HG03095 (cell line): ENCODE results near the gene PRKRA.
"Not testable (repeated sequence)": the region's sequence is repeated elsewhere in the genome, so short reads cannot be mapped to it uniquely, and the experiment has no call there.

ENCODE experiments used
- ATAC-seq: cut with Tn5 transposase; IDR thresholded peaks from one replicate; pipeline ENCODE4 v1.9.1; 2021; ENCODE audit warnings: moderate library complexity; ENCODE audit not compliant: unreplicated experiment

The PRKRA gene

GRCh38 chr2:178469219-178469849 is 18.4 kb upstream of the PRKRA start:
- no peak for ATAC-seq

- no peak for ATAC-seq
Measured at GRCh38 chr2:178457390-178457886, 6.5 kb upstream of the PRKRA start.

- no peak for ATAC-seq
Measured at GRCh38 chr2:178455947-178456346, 5.0 kb upstream of the PRKRA start.

- ATAC-seq: no peak
Measured at GRCh38 chr2:178452870-178453269, 1.9 kb upstream of the PRKRA start.

- no peak for ATAC-seq
Measured at GRCh38 chr2:178452334-178452733, 1.4 kb upstream of the PRKRA start.

- peak; percentile 45 for ATAC-seq
Measured at GRCh38 chr2:178450524-178450773, 526 bp downstream of the PRKRA start.

GRCh38 chr2:178449700-178450523 is 1.1 kb downstream of the PRKRA start:
- ATAC-seq: no peak

- no peak for ATAC-seq
Measured at GRCh38 chr2:178448968-178449661, 1.9 kb downstream of the PRKRA start.

- ATAC-seq: no peak
Measured at GRCh38 chr2:178441426-178441825, 9.5 kb downstream of the PRKRA start.

- ATAC-seq: no peak
Measured at GRCh38 chr2:178436662-178437061, 14.3 kb downstream of the PRKRA start.

- ATAC-seq: no peak
Measured at GRCh38 chr2:178429336-178429735, 21.6 kb downstream of the PRKRA start.

- ATAC-seq: no peak
Measured at GRCh38 chr2:178428396-178428806, 22.6 kb downstream of the PRKRA start.

- no peak for ATAC-seq
Measured at GRCh38 chr2:178427458-178427857, 23.5 kb downstream of the PRKRA start.

- no peak for ATAC-seq
Measured at GRCh38 chr2:178426388-178426787, 24.6 kb downstream of the PRKRA start.

- ATAC-seq: no peak
Measured at GRCh38 chr2:178425255-178425827, 25.6 kb downstream of the PRKRA start.

GRCh38 chr2:178423746-178424145 is 27.2 kb downstream of the PRKRA start:
- ATAC-seq: not testable (repeated sequence)

GRCh38 chr2:178422097-178422496 is 28.9 kb downstream of the PRKRA start:
- no peak for ATAC-seq

GRCh38 chr2:178420463-178420999 is 30.4 kb downstream of the PRKRA start:
- no peak for ATAC-seq

GRCh38 chr2:178419123-178419522 is 31.9 kb downstream of the PRKRA start:
- ATAC-seq: no peak

- ATAC-seq: no peak
Measured at GRCh38 chr2:178418426-178418825, 32.5 kb downstream of the PRKRA start.

GRCh38 chr2:178417916-178418315 is 33.1 kb downstream of the PRKRA start:
- ATAC-seq: no peak
